Heart left ventricle (tissue), 16 donors: Measurements from ENCODE around the gene KNDC1. TPM values are rescaled to one million over a fixed set of nuclear protein-coding genes. Genes with fewer than 3 reads are reported as not detected.
A peak's percentile ranks its signal among the peaks of the same experiment; 100 is the strongest.

Experiments used
- ATAC-seq, 4 donors: fragments of 200-7000 bp; cut with Tn5 transposase; one replicate each; pipeline ENCODE4 v1.9.1; 2020 to 2022; ENCODE audit warnings: moderate library complexity in 4 of 4, mild to moderate bottlenecking in 3 of 4, moderate number of reproducible peaks in 1 of 4
- DNase-seq, 5 donors: peaks; one replicate each; pipeline ENCODE4 v3.0.0-alpha.2; 2020
- H3K27ac ChIP-seq, 12 donors: fragments of 200-600 bp; sonication (generic) in 4 of 12; one replicate each; pipeline versions ENCODE4 v1.5.0 to v1.8.0; 2016 to 2022; ENCODE audit warnings: mild to moderate bottlenecking in 2 of 12
- H3K27me3 ChIP-seq, 9 donors: fragments of 200-600 bp; sonication (generic) in 2 of 9; one replicate each; pipeline versions ENCODE4 v1.5.1 to v1.8.0; 2016 to 2022; ENCODE audit warnings: mild to moderate bottlenecking in 3 of 9
- H3K36me3 ChIP-seq, 9 donors: fragments of 200-600 bp; sonication (generic) in 2 of 9; one replicate each; pipeline versions ENCODE4 v1.5.0 to v1.8.0; 2018 to 2022; ENCODE audit warnings: mild to moderate bottlenecking in 2 of 9
- H3K4me1 ChIP-seq, 12 donors: fragments of 200-600 bp; sonication (generic) in 4 of 12; one replicate each; pipeline versions ENCODE4 v1.5.0 to v1.8.0; 2016 to 2022; ENCODE audit warnings: mild to moderate bottlenecking in 3 of 12
- H3K4me3 ChIP-seq, 12 donors: fragments of 200-600 bp; sonication (generic) in 4 of 12; one replicate each; pipeline versions ENCODE4 v1.5.0 to v1.8.0; 2017 to 2022; ENCODE audit warnings: mild to moderate bottlenecking in 9 of 12, moderate library complexity in 4 of 12
- H3K9me3 ChIP-seq, 12 donors: fragments of 200-600 bp; sonication (generic) in 4 of 12; one replicate each; pipeline versions ENCODE4 v1.5.0 to v1.8.0; 2016 to 2022; ENCODE audit warnings: mild to moderate bottlenecking in 1 of 12
- POLR2A ChIP-seq, 2 donors: fragments of 450-650 bp; IDR thresholded peaks; one replicate each; pipeline ENCODE4 v1.6.1; 2017; ENCODE audit warnings: antibody characterized with exemption in 2 of 2, mild to moderate bottlenecking in 2 of 2, moderate library complexity in 2 of 2
- WGBS, 4 donors: extraction: QIAGEN DNeasy Blood & Tissue Kit in 2 of 4; methylation state at CpG; one replicate each; pipeline versions ENCODE4 v1.1.5 to v1.1.7; 2013 to 2018; 5-methylcytosine and 5-hydroxymethylcytosine counted together
- intact Hi-C, 10 donors: fragments of 100-400 bp; cut with DNase I; formaldehyde crosslinking; loops; one replicate each; pipeline versions ENCODE4 v1.11.1 to v1.14.2; 2022
- polyA plus RNA-seq, 2 donors: library from polyadenylated mRNA; stranded (reverse); fragments of 200-250 nt; gene quantifications; one replicate each; pipeline ENCODE4 v1.2.3, GENCODE V29; 2013
- total RNA-seq, 9 donors: library from RNA; depleted of rRNA in 2 of 9; stranded (reverse); fragments of >200 nt in 2 of 9; fragmentation: NEBNext Ultra II Directional in 3 of 9; extraction: Animal tissue kit (Norgen Biotek cat#: 25700) in 3 of 9; gene quantifications; one replicate each; pipeline versions ENCODE4 v1.1.0 to v1.2.4, GENCODE V29; 2016 to 2023
- TF ChIP-seq, protein P1 (sequence below), 12 donors: fragments of 200-600 bp; sonication (generic) in 4 of 12; IDR thresholded peaks; one replicate each; pipeline versions ENCODE4 v1.5.0 to v1.8.0; 2018 to 2022; ENCODE audit warnings: antibody characterized with exemption in 12 of 12, mild to moderate bottlenecking in 5 of 12
- donor health status: ischemic (EF 13 %, LVEDD 7.1; RV severe dilation, severe dysfunction).
- donor health status: healthy with polysubstance abuse.
- donor health status: DM: no; HTN: yes; CAD: no.
- donor health status: DM: no; HTN: no; CAD: no.
- donor health status: ischemic (EF 25% LVEDD 6.9; RV normal size, moderate dysfunction).
- donor health status: ischemic (EF 25% LVEDD 5.7; RV mildly dilated, moderate dysfunction).
- donor health status: healthy.
- donor health status: DM: yes; HTN: yes; CAD: no.
- donor health status: ischemic (EF 35%, LVEDD 5.7; RV mildly dilated, moderate dysfunction).
- donor health status: nonischemic (EF 11% LVEDD 7.7; RV severe dilation, severe dysfunction).
- donor health status: DM: yes; HTN: yes; CAD: no.
- donor health status: PGD.
- donor health status: ischemic (EF 29% LVEDD 5.4; RV normal size, mild dysfunction).
- donor health status: nonischemic (EF 23%, LVEDD 6.1; RV moderate dilation, normal function).

KNDC1 gene
- total and polyA plus RNA-seq, 11 donors: 0.04 to 2.9 (median 0.10) TPM; not detected in 3

DNA sequence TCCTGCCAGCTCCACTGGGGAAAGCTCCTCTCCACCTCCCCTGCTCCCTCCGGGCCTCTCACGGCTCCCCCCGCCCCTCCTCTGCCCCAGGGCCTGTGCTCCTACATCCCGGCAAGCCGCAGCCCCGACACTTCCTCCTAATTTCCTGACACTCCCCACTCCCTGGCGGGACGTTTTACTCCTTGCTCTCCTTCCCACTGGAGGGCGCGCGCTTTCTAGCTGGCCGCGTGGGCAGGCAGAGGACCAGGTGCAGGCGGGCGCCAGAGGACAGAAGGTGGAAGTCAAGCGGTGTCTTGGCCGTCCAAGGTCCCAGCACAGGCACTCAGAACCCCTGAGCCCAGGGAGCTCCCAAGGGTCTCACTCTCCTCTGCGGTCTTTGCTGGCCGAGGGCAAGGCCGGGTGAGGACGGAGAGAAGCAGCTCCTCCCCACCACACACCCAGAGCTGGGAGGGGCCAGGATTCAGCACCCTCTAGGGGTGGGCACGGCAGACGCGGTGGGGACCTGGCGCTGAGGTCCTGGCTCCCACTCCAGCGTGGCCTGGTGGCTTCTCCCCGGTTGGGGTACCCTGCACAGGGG is 97.6 kb downstream of the KNDC1 start:
- H3K4me3 ChIP-seq: peak overlapping the region in 8 of 12 donors; percentile 9 to 38 (median 30)
- 4 to 6% (median 5%) methylated on average over 21 to 27 of the region's 27 CpGs for WGBS, 4 donors

DNA sequence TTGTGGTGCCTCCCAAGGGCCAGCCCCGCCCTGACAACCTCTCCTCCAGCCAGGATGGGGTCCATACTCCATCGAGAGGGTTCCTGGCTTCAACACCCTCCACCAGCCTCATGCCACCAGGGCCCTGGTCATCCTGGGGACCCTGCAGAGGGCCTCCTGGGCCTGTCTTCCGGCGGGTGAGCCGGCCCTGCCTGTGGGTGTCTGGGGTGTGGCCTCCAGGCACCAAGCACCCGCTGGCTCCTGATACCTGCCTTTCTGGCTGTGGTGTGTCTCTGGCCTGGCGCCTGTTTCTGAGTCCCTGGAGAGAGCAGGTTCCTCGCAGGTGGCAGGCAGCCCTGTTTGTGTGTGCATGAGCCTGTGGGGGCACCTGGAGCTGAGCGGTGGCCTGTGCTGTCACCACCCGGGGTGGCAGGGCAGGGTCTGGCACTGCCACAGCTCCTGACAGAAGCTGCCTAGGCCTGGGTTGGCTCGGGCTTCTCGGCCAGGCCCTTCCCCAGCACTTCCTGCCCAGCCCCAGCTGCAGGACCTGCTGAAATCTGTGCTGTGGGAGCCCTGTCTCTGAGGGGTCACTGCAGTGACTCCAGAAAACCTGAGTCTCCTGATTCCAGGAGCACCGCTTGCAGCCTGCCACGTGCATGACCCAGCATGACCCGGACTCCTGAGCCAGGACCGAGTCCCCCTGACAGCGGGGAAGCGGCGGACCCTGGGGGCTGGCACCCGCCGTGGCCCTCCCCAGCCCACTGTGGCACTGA is 98.2 kb downstream of the KNDC1 start:
- 67 to 77% (median 71%) methylated on average over 14 to 21 of the region's 21 CpGs for WGBS, 4 donors
- peak in 1 of 5 donors; percentile 50 for DNase-seq
- no peaks in the 10 kb centered on the region for H3K27me3 ChIP-seq
- no peak for ATAC-seq
- TF ChIP-seq POLR2A (IDR thresholded peaks at IDR 0.05): no peak
- TF ChIP-seq, protein P1, sequence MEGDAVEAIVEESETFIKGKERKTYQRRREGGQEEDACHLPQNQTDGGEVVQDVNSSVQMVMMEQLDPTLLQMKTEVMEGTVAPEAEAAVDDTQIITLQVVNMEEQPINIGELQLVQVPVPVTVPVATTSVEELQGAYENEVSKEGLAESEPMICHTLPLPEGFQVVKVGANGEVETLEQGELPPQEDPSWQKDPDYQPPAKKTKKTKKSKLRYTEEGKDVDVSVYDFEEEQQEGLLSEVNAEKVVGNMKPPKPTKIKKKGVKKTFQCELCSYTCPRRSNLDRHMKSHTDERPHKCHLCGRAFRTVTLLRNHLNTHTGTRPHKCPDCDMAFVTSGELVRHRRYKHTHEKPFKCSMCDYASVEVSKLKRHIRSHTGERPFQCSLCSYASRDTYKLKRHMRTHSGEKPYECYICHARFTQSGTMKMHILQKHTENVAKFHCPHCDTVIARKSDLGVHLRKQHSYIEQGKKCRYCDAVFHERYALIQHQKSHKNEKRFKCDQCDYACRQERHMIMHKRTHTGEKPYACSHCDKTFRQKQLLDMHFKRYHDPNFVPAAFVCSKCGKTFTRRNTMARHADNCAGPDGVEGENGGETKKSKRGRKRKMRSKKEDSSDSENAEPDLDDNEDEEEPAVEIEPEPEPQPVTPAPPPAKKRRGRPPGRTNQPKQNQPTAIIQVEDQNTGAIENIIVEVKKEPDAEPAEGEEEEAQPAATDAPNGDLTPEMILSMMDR (IDR thresholded peaks at IDR 0.05): no peak
- H3K27ac ChIP-seq: peak overlapping the region in 10 of 12 donors; percentile 6 to 94 (median 57)
- H3K4me1 ChIP-seq: peaks cover 5 to 68% (median 37%) of the 10 kb centered on the region in 12 donors
- H3K9me3 ChIP-seq: no peaks in the 10 kb centered on the region
- no peaks in the 10 kb centered on the region for H3K36me3 ChIP-seq
- H3K4me3 ChIP-seq: peak overlapping the region in 2 of 12 donors; percentile 12 to 25
- intact Hi-C loops: loop anchor here in 1 of 10 donors (5.0 kb wide), 1 partner anchor 691 kb away; no protein-coding TSS in a partner anchor

More for the DNA sequence above, 97.6 kb downstream of the KNDC1 start:
- peak; percentile 12 to 52 (median 22) for ATAC-seq
- Histone ChIP-seq H3K4me1 (peaks cover 5 to 64% (median 34%) of the 10 kb centered on the region in 12 donors), H3K9me3 (no peaks in the 10 kb centered on the region), H3K27ac (peak overlapping the region in 6 of 12 donors; percentile 6 to 94 (median 44)), H3K36me3 (no peaks in the 10 kb centered on the region), H3K27me3 (no peaks in the 10 kb centered on the region)
- TF ChIP-seq POLR2A (IDR thresholded peaks at IDR 0.05): no peak
- TF ChIP-seq, protein P1 (IDR thresholded peaks at IDR 0.05): peak in 10 of 12 donors; percentile 10 to 46 (median 28)
- intact Hi-C loops: loop anchor here in 1 of 10 donors (5.0 kb wide), 1 partner anchor 690 kb away; no protein-coding TSS in a partner anchor
- peak; percentile 69 to 83 (median 73) for DNase-seq

DNA sequence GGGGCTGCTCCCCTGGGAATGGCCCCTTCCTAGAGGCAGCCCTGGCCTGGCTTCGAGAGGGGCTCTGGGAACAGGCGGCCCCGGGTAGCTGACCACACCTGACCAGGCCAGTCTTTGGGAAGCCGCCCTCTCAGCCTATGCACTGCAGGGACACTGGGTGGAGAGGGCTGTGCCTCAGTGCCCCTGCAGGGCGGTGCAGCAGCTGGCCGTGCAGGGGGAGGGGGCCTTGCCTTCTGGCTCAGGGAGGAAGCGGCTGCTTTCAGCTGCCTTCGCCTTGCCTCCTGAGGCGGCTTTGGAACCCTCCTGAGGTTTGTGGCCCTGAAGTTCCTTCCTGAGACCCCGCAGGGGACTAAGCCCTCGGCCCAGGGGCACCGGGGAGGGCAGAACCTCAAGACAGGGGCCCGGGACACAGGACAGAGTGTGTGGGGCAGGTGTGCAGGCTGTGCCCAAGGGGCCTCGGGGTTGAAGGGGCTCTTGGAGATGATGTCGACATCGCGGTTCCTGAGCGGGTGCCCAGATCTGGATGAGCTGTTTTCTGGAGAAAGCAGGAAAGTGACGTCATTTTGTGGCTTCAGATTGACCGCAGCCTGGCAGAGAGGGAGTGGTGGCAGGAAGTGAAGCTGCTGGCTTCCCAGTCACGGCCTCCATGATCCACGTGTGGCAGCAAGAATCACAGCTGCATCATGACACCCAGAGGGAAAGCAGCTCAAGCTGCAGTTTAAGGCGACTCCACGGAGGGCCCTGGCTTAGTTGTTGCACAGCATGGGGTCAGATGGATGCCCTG is 99.0 kb downstream of the KNDC1 start:
- Histone ChIP-seq H3K4me1 (peaks cover 5 to 68% (median 37%) of the 10 kb centered on the region in 12 donors), H3K36me3 (no peaks in the 10 kb centered on the region), H3K27me3 (no peaks in the 10 kb centered on the region), H3K27ac (peak overlapping the region in 11 of 12 donors; percentile 3 to 94 (median 57)), H3K4me3 (peak overlapping the region in 1 of 12 donors; percentile 15), H3K9me3 (no peaks in the 10 kb centered on the region)
- ATAC-seq (peak; percentile 20 to 51 (median 32)), DNase-seq (peak; percentile 72 to 87 (median 84))
- TF ChIP-seq, protein P1 (IDR thresholded peaks at IDR 0.05): no peak
- TF ChIP-seq POLR2A (IDR thresholded peaks at IDR 0.05): no peak
- 54 to 60% (median 58%) methylated on average over 18 to 24 of the region's 24 CpGs for WGBS, 4 donors
- intact Hi-C loops: loop anchor here in 1 of 10 donors (5.0 kb wide), 1 partner anchor 692 kb away; no protein-coding TSS in a partner anchor
